HT1080 (cell line): ENCODE results near the gene SPATA24. TPM values are rescaled to one million over a fixed set of nuclear protein-coding genes. Genes with fewer than 3 reads are reported as not detected.
"Not testable (repeated sequence)": the region's sequence is repeated elsewhere in the genome, so short reads cannot be mapped to it uniquely, and the experiment has no call there.

Experiments
- DNase-seq: peaks from one replicate; pipeline ENCODE4 v3.0.0-alpha.2; 2015; ENCODE audit warnings: low read depth
- total RNA-seq: library from RNA; depleted of rRNA; stranded (reverse); fragments of >200 nt; shearing (Covaris generic); gene quantifications from 2 replicates; pipeline ENCODE4 v1.2.3, GENCODE V29; 2014

SPATA24 gene
- total RNA-seq, 1 experiment from 2014 or later, result 6.7 TPM

- DNase-seq, result no peak
Measured at GRCh38 chr5:139383993-139384590, 19.8 kb downstream of the SPATA24 start.

- DNase-seq, result no peak
Measured at GRCh38 chr5:139383275-139383992, 20.5 kb downstream of the SPATA24 start, which contains the start of gene SLC23A1. Gene SLC23A1, minus strand, starts transcription at chr5:139383297. Its CDS starts 44 bp downstream, at chr5:139383253.

- DNase-seq, result no peak
Measured at GRCh38 chr5:139382807-139383206, 21.1 kb downstream of the SPATA24 start.

- no peak for DNase-seq
Measured at GRCh38 chr5:139381837-139382761, 21.8 kb downstream of the SPATA24 start.

GRCh38 chr5:139379626-139380449, 24.1 kb downstream of the SPATA24 start:
- no peak for DNase-seq

GRCh38 chr5:139378941-139379361, 24.9 kb downstream of the SPATA24 start:
- DNase-seq, result no peak

- DNase-seq, result no peak
Measured at GRCh38 chr5:139378101-139378825, 25.6 kb downstream of the SPATA24 start.

GRCh38 chr5:139377226-139377625, 26.7 kb downstream of the SPATA24 start:
- no peak for DNase-seq

GRCh38 chr5:139376364-139376763, 27.5 kb downstream of the SPATA24 start:
- DNase-seq, result no peak

- DNase-seq, result no peak
Measured at GRCh38 chr5:139374909-139375308, 29.0 kb downstream of the SPATA24 start.

GRCh38 chr5:139371482-139372435, 32.1 kb downstream of the SPATA24 start:
- DNase-seq, result no peak

GRCh38 chr5:139369181-139369580, 34.7 kb downstream of the SPATA24 start:
- peak; percentile 35 for DNase-seq

- DNase-seq, result no peak
Measured at GRCh38 chr5:139368613-139369012, 35.3 kb downstream of the SPATA24 start.

GRCh38 chr5:139364466-139364865, 39.4 kb downstream of the SPATA24 start:
- no peak for DNase-seq

GRCh38 chr5:139363937-139364336, 40.0 kb downstream of the SPATA24 start:
- DNase-seq, result no peak

- no peak for DNase-seq
Measured at GRCh38 chr5:139361835-139362429, 42.0 kb downstream of the SPATA24 start.

GRCh38 chr5:139360384-139360783, 43.5 kb downstream of the SPATA24 start:
- no peak for DNase-seq

- no peak for DNase-seq
Measured at GRCh38 chr5:139358064-139358463, 45.8 kb downstream of the SPATA24 start.

- not testable (repeated sequence) for DNase-seq
Measured at GRCh38 chr5:139355900-139356299, 48.0 kb downstream of the SPATA24 start.
